GM12891 (cell line): Measurements from ENCODE around the gene LYPD8.

Experiments
- POLR2A ChIP-seq: IDR thresholded peaks from 2 replicates; pipeline ENCODE4 v1.6.1; 2011; ENCODE audit warnings: low read depth, low read length, control low read depth
- POLR2AphosphoS5 ChIP-seq: IDR thresholded peaks from 2 replicates; pipeline ENCODE4 v1.6.1; 2011; ENCODE audit warnings: low read depth, low read length, control low read depth

GRCh38 chr1:248759644-248760043, 4.1 kb upstream of the LYPD8 start:
- TF ChIP-seq POLR2A (no peak), POLR2AphosphoS5 (no peak)
